Muscle layer of duodenum (tissue), 2 donors: Measurements from ENCODE around the gene DIAPH1.

Experiments used
- H3K27ac ChIP-seq: one replicate; pipeline ENCODE4 v1.7.0; 2013; ENCODE audit warnings: mild to moderate bottlenecking, low read length
- H3K27me3 ChIP-seq: one replicate; pipeline ENCODE4 v1.7.0; 2013; ENCODE audit warnings: low read depth, mild to moderate bottlenecking, control low read depth, low read length
- H3K36me3 ChIP-seq, 2 donors: one replicate each; pipeline ENCODE4 v1.7.0; 2013; ENCODE audit warnings: low read length in 2 of 2, control low read depth in 1 of 2, mild to moderate bottlenecking in 1 of 2; ENCODE audit not compliant: insufficient read depth in 2 of 2, control insufficient read depth in 1 of 2
- H3K4me1 ChIP-seq, 2 donors: one replicate each; pipeline ENCODE4 v1.7.0; 2013; ENCODE audit warnings: low read length in 2 of 2, mild to moderate bottlenecking in 2 of 2, control low read depth in 1 of 2, moderate library complexity in 1 of 2; ENCODE audit not compliant: insufficient read depth in 2 of 2, control insufficient read depth in 1 of 2
- H3K4me3 ChIP-seq, 2 donors: one replicate each; pipeline ENCODE4 v1.7.0; 2013; ENCODE audit warnings: low read length in 2 of 2, low read depth in 1 of 2, mild to moderate bottlenecking in 1 of 2
- H3K9me3 ChIP-seq, 2 donors: one replicate each; pipeline ENCODE4 v1.7.0; 2013; ENCODE audit warnings: low read length in 2 of 2, control low read depth in 1 of 2, mild to moderate bottlenecking in 1 of 2; ENCODE audit not compliant: control insufficient read depth in 1 of 2
- donor health status: healthy.

DIAPH1 gene

DNA sequence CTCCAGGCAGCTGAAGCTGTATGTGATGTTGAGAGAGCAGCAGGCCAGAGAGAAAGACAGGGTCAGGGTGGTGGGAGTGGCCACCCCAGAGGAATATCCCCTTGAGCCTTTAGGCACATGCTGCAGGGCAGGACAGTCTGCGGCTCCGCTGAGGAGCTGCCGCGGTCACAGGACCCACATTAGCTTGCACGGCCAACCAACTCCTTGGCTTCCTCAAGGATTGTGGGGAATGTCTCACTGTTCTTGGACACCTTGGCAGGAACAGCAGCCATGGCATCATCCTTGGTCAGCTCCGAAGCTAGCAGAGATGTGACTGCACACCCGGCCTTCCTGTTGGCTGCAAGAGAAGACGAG, 102.2 kb downstream of the DIAPH1 start:
- Histone ChIP-seq H3K4me1 (peaks cover 17 to 39% of the 10 kb centered on the region in 2 donors), H3K36me3 (peaks cover 9 to 16% of the 10 kb centered on the region in 2 donors), H3K27me3 (no peaks in the 10 kb centered on the region), H3K9me3 (no peaks in the 10 kb centered on the region), H3K4me3 (no peak overlapping the region), H3K27ac (no peak overlapping the region)

DNA sequence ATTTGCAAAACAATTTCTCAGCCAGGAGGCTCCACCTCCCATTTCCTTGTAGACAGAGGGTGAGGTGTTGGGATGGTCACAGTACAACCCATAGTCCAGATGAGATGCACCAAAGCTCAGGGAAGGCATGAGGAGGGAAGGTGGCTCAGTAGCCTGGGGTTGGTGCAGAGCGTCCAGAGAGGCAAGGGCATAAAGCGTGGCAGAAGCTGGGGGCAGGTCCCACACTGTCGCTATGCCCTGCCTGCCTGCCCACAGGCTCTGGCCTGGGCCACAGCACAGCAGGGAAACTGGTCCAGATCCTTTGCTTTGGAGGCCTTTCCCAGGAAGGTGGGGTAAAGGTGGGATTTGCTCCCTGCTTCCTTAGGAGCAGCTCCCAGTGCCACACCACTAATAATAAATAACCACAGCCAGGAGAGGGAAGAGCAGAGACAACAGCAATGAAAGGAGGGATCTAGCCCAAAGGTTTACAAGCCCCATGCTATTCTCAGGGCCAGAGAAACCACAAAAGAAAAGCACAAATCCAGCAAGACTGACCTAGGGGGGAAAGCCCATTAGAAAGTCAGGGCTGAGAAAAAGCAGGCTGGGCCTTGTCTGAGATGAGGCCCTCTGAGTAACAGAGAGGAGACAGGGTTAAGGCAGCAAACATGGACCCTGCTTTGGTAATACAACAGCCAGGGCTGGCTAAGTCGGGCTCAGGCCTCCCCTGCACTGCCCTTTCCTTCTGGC, 102.7 kb downstream of the DIAPH1 start:
- Histone ChIP-seq H3K9me3 (no peaks in the 10 kb centered on the region), H3K4me1 (peaks cover 15 to 34% of the 10 kb centered on the region in 2 donors), H3K27ac (no peak overlapping the region), H3K27me3 (no peaks in the 10 kb centered on the region), H3K36me3 (peaks cover 15 to 21% of the 10 kb centered on the region in 2 donors), H3K4me3 (no peak overlapping the region)

GRCh38 chr5:141515141-141515540, 103.7 kb downstream of the DIAPH1 start:
- Histone ChIP-seq H3K27me3 (no peaks in the 10 kb centered on the region), H3K9me3 (no peaks in the 10 kb centered on the region), H3K27ac (peak overlapping the region; percentile 82), H3K4me1 (peaks cover 15 to 27% of the 10 kb centered on the region in 2 donors), H3K4me3 (no peak overlapping the region), H3K36me3 (peaks cover 23 to 25% of the 10 kb centered on the region in 2 donors)

- Histone ChIP-seq H3K9me3 (no peaks in the 10 kb centered on the region), H3K27me3 (no peaks in the 10 kb centered on the region), H3K4me3 (peak overlapping the region in 1 of 2 donors; percentile 66), H3K4me1 (peaks cover 9 to 23% of the 10 kb centered on the region in 2 donors), H3K36me3 (peaks cover 23 to 25% of the 10 kb centered on the region in 2 donors), H3K27ac (peak overlapping the region; percentile 82)
These were observed 104.3 kb downstream of the DIAPH1 start for GRCh38 chr5:141514330-141515133.

DNA sequence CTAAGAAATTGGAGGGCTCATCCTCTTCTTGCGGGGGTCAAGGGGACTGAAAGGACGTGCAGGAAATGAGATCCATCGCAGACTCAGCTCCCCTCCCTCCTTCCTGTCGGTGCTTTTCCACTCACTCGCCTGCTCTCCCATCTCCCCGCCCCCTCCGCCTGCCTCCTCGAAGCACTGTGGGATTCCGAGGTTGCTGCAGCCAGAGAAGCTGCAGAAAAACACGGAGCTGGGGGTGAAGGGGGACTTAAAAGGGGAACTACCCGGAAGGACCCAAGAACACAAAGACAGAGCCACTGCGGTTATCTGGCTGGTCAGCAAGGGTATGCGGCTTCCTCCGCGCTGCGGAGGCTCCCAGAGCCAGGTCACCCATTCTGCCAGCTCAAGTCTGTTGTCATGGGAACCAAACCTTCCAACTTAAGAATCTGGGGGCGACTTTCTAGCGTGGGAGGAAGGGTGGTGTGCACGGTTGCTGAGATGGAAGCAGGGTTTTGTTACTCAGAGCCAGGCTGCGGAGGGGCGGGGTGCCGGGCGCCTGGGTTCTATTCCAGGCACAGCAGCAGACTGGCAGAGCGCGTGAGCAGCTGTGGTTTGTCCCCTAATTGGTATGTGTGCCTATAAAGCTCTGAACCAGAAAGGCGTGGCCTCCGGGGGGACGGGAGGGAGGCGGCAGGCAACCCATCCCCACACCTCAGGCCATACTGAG, 105.0 kb downstream of the DIAPH1 start:
- peaks cover 8 to 26% of the 10 kb centered on the region in 2 donors for H3K4me1 ChIP-seq
- peak overlapping the region; percentile 66 to 80 for H3K4me3 ChIP-seq
- no peaks in the 10 kb centered on the region for H3K27me3 ChIP-seq
- peaks cover 23 to 25% of the 10 kb centered on the region in 2 donors for H3K36me3 ChIP-seq
- H3K27ac ChIP-seq, result peak overlapping the region; percentile 82
- no peaks in the 10 kb centered on the region for H3K9me3 ChIP-seq

GRCh38 chr5:141512911-141513626, 105.7 kb downstream of the DIAPH1 start:
- H3K27ac ChIP-seq, result peak overlapping the region; percentile 82
- H3K4me1 ChIP-seq, result peaks cover 8 to 33% of the 10 kb centered on the region in 2 donors
- peak overlapping the region; percentile 66 to 80 for H3K4me3 ChIP-seq
- H3K36me3 ChIP-seq, result peaks cover 23 to 25% of the 10 kb centered on the region in 2 donors
- no peaks in the 10 kb centered on the region for H3K9me3 ChIP-seq
- no peaks in the 10 kb centered on the region for H3K27me3 ChIP-seq

- H3K27me3 ChIP-seq, result no peaks in the 10 kb centered on the region
- H3K4me3 ChIP-seq, result peak overlapping the region; percentile 66 to 80
- H3K27ac ChIP-seq, result peak overlapping the region; percentile 82
- H3K36me3 ChIP-seq, result peaks cover 23 to 25% of the 10 kb centered on the region in 2 donors
- H3K9me3 ChIP-seq, result no peaks in the 10 kb centered on the region
- H3K4me1 ChIP-seq, result peaks cover 8 to 38% of the 10 kb centered on the region in 2 donors
These were observed 106.3 kb downstream of the DIAPH1 start for GRCh38 chr5:141512390-141512910.

GRCh38 chr5:141511771-141512325, 107.0 kb downstream of the DIAPH1 start:
- Histone ChIP-seq H3K4me1 (peaks cover 8 to 44% of the 10 kb centered on the region in 2 donors), H3K4me3 (no peak overlapping the region), H3K27ac (peak overlapping the region; percentile 82), H3K36me3 (peaks cover 23 to 25% of the 10 kb centered on the region in 2 donors), H3K9me3 (no peaks in the 10 kb centered on the region), H3K27me3 (no peaks in the 10 kb centered on the region)

DNA sequence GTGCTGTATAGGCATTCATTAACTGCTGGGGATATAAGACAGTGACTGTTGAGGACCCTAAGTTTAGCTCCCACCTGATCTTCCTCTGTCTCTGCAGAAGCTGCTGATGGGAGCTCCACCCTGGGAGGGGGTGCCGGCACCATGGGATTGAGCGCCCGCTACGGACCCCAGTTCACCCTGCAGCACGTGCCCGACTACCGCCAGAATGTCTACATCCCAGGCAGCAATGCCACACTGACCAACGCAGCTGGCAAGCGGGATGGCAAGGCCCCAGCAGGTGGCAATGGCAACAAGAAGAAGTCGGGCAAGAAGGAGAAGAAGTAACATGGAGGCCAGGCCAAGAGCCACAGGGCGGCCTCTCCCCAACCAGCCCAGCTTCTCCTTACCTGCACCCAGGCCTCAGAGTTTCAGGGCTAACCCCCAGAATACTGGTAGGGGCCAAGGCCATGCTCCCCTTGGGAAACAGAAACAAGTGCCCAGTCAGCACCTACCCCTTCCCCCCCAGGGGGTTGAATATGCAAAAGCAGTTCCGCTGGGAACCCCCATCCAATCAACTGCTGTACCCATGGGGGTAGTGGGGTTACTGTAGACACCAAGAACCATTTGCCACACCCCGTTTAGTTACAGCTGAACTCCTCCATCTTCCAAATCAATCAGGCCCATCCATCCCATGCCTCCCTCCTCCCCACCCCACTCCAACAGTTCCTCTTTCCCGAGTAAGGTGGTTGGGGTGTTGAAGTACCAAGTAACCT, 107.8 kb downstream of the DIAPH1 start:
- no peaks in the 10 kb centered on the region for H3K9me3 ChIP-seq
- no peaks in the 10 kb centered on the region for H3K27me3 ChIP-seq
- peaks cover 8 to 46% of the 10 kb centered on the region in 2 donors for H3K4me1 ChIP-seq
- H3K27ac ChIP-seq, result no peak overlapping the region
- H3K4me3 ChIP-seq, result no peak overlapping the region
- peaks cover 15 to 25% of the 10 kb centered on the region in 2 donors for H3K36me3 ChIP-seq

DNA sequence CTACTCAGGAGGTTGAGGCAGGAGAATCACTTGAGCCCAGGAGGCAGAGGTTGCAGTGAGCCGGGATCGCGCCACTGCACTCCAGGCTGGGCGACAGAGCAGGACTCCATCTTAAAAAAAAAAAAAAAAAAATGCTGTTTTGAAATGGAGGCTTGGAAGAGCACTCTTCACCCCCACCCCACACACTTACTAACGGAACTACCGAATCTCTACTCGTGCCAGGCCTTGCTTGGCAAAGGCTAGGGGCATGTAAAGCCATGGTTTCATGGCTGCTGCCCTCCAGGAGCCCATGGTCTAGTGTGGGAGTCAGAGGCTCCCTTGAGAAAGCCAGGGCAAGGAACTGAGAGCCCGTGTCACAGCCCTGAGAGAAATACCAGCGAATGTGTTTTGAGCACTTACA, 108.6 kb downstream of the DIAPH1 start:
- Histone ChIP-seq H3K9me3 (no peaks in the 10 kb centered on the region), H3K4me3 (no peak overlapping the region), H3K36me3 (peaks cover 13 to 33% of the 10 kb centered on the region in 2 donors), H3K27ac (no peak overlapping the region), H3K27me3 (no peaks in the 10 kb centered on the region), H3K4me1 (peaks cover 8 to 41% of the 10 kb centered on the region in 2 donors)
